Myocyte (in vitro differentiated cells): ENCODE data around the gene TBC1D20. TPM values are rescaled to one million over a fixed set of nuclear protein-coding genes. Genes with fewer than 3 reads are reported as not detected.

ENCODE experiments used
- DNase-seq: peaks from one replicate; pipeline ENCODE4 v3.0.0-alpha.2; 2012; ENCODE audit warnings: low read depth
- total RNA-seq: library from RNA; depleted of rRNA; stranded (reverse); fragments of >200 nt; gene quantifications from 2 replicates; pipeline ENCODE4 v1.2.3, GENCODE V29; 2014

The TBC1D20 gene
- total RNA-seq, 1 donor from 2014 or later, result 40.1 TPM

DNA sequence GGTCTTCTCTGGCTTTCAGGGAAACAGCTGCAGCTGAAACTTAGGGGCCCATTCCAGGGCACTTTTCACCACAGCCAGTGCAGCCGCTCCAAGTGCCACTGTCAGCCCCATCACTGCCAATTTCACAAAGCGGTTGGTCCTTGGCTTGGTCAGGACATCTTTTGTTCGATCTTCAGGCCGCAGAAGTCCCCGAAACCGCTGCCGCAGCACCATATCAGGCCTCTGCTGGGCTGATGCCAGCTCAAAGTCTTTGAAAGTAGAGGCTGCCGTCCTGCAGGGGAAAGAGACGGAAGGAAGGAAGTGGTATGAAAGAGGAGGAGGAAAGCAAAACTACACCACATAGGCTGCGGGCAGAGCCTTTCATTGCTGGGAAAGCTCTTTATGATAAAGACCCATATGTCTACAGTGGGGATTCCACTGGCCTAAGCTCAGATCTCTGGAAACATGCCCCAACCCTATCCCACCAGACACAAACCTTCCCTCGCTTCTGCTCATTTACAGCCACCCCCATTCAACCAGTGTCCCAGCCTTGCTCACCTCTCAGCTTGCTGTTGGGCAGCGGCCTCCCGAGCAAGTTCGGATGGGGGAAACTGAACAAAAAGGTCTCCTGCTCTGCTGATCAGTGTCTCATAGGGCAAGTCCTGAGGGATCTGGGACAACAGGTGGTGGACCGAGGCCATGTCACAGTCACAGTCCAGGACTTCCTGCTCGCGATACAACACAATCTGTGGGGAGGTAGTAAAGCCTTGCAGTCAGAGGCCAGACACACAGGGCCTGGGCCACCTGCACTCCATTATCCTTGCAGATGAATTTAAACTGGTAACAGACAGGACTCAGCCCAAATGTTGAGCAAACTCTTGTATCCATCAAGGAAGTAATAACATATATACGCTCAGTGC lies 23.5 kb downstream of the TBC1D20 start:
- DNase-seq, result peak; percentile 82

DNA sequence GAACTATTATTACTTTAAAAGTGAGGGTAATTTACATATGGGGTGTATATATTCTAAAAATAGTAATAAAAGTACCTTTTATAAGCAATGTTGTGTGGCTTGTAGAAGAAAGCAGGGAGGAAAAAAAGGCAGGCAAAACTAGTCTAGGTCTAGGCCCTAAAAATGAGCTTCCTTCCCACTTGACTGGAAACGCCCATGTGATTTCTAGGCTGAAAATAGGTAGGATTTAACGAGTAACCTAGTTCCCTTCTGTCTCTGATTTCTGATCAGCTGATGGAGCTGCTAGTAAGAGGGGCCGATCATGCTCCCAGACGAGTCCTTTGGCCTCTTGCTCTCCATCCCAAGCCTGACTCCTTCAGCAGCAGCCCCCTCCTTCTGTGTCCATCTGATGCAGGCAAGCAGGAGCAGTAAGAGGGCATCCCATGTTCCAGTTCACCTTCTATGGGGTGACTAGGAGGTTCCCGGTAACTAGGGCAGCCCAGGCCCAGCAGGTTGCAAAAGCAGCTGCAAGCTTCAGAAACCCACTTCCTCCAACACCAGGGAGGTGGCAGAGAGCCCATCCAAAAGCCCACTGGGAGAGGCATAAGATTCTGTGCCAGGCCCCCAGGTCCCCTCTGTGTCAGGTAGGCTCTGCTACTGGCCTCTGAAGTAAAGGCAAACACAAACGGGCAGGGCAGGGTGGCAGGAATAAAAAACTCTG lies 24.4 kb downstream of the TBC1D20 start:
- DNase-seq, result peak; percentile 57

DNA sequence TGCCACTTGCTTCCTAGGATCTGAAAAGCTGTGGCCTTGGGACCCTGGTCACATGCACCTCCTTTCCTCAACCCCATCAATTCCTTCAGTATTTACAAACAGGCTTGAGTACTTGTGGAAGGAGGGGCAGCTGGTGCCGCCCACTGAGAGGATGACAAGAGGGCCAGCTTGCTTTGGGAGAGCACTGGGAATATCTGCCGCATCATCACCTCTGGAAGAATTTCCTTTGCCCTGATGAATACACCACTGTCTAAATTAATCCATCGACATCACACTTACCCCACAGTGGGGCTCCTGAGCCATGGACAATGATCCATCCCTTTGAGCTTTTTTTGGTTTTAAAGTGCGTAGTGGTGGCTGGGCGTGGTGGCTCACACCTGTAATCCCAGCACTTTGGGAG lies 25.9 kb downstream of the TBC1D20 start:
- DNase-seq, result peak; percentile 74

DNA sequence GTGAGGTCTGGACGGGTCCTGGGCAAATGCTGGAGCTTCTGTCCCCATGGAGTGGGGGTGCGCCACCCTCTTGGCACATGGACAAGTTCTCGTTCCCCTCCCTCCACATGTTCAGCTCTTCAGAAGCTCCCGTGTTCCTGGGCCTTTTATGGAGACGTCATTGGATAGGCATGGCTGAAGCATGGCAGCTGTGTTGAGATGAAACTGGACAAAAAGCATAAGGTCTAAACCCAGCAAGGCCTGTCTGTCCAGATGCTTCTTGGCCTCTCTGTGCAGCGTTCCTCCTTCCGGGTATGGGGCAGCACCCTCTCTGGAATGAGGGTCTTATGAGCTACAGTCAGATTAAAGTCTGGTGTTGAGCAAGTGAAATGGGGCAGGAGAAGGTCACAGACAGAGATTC lies 26.8 kb downstream of the TBC1D20 start:
- DNase-seq, result no peak

DNA sequence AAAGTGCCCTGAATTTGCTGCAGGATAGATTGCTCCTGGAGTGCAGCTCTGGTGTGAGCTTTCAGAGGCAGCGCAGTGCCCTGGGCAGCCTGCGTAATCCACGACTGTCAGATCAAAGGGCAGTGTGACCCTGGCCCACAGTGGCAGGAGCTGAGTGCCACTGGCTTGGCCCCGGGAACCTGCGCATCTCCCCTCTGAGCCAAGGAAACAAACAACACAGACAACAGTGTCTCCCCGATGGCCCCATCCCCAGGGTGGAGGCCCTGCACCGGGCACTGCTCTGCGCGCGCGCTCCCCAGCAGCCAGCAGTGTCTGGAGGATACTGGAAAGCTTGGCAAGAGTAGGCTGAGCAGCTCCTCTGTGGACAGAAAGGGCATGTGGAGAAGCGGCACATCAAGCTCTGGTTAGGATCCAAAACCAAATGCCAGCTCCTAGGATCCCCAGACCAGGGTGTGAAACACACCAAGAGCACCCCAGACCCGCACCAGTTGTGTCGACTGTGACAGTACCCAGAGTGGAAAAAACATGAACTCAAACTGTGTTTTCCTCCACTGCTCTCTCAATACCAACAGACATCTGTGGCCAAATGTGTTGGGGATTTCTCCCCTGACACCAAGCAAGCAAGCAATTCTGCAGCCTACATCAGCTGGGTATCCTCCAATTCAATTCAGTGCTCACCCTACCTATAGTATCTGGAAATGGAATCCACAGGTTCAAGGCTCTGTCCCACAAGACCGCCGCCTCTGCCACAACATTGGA lies 27.5 kb downstream of the TBC1D20 start:
- no peak for DNase-seq

DNA sequence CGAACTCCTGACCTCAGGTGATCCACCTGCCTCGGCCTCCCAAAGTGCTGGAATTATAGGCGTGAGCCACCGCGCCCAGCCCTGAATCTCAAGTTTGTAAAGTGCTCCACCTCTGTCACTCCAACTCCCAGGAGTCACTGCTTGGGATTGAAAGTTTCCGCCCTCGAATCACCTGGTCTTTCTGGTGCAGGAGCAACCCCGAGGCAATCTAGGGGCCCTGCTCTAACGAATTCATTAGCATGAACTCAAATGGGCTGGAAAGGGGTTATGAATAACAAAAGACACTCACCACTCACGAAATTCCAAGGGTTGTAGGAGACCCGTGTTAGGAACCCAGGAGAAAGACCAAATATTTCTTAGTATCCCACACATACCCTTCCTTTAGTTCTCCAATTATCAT lies 28.1 kb downstream of the TBC1D20 start:
- no peak for DNase-seq

DNA sequence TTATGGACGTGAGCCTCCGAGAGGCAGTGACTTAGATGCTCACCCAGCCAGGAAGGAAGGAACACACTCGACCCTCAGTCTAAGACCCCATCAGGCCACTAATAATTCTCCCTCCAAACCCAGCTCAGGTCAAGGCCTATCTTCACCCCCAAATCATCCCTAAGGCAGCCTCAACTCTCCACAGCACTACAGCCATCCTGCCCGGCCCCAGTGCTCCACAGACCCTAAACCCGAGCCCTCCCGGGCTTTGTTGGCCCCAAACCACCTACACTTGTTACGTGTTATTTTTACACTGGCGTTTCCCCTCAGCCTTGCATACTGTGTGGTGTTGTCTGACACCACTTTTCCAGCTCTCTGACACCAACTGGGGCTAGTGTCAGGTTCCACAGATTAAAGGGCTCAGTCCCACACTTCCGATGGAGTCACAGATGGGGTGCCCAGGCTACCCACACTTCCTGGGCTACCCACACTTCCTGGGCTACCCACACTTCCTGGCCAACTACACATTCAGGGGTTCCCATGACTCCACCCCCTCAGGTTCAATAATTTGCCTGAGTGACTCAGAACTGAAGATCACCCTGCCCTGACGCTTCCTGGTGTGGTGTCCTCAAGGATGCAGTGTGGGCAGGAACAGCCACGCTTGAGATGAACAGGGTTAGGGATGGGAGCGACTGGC lies 28.9 kb downstream of the TBC1D20 start:
- DNase-seq, result peak; percentile 78

DNA sequence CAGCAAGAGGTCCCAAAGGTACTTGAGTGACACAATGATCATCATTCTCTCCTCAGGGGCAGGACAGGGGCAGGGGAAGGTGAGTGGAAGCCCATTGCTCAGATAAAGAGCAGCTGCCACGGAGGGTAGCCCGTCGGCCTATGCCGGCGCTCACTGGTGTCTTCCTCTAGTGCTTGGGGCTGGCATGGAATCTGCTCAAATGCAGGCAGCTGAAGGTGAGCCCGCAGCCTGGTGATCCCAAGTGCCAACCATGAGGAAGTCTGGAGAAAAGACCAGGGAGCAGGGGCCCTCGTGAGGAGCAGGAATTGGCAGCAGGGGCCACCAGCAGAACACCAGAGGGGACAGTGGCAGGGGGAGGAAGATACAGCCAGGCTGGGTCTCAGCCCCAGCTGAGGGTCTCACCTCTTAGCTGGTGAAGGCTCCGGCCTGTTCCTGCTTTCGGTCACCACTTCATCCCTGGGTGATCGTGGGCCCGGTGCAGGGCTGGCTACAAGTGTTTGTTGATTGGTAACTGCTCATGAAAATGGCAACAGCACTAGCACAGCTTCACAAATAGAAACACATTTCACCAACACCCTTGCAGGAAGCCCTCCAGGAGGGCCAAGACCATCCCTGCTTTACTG lies 29.5 kb downstream of the TBC1D20 start:
- peak; percentile 23 for DNase-seq

DNA sequence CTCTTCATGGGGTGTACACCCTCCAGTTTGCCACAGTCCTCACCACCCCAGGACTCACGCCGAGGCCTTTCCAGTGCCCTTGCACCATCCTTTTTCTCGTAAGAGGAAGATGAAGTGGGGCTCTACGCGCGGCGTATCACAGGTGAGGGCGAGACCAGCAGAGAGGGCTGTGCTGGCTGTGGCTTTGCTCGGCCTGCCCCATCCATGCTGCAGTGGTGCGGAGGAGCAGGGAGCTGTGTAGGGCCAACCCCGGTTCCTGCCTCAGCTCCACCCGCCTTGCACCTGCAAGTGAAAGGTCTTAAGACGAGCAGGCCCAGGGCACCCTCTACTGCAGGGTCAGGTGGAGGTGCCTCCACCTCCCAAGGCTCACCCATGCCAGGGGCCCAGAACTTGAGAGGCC lies 30.1 kb downstream of the TBC1D20 start:
- no peak for DNase-seq

DNA sequence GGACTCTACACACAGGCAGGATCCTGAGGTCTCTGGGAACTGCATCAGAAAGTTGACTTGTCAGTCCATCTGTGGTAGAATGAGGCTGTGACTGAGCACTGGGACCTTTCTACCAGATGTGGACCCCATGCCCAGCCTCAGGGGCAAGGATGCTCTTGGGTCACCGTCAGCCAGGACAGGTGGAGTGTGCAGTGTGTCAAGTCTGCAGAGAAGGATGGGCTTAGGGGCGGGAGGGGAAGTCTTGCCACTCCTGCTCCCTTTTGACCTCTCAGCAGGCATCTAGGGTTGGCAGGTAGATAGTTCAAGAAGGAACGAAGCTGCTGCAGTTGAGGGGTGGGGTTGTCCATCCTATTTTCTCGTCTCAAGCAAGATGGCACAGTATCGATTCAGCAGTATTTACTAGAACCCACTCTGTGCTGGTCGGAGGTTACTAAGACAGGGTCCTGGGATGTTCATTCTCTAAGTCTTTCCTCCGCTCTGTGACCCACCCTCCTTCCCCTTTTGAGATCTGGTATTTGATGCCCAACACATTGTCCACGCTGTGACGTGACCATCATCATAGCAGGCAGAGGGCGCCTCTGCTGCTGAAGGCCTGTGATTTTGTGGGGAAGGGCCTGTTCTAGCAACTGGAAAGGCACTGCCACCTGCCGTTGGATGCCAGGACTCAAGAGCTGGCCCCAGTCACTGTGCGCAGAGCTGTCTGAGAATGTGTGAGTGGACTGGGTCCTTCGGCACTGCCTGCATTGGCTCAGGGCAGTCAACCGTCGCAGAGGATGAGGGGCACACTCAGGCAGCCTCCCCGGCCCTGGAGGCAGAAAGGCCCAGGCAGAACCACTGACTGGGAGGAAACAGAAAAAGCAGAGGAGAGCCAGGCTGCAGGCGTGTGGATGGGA lies 31.1 kb downstream of the TBC1D20 start:
- peak; percentile 81 for DNase-seq

DNA sequence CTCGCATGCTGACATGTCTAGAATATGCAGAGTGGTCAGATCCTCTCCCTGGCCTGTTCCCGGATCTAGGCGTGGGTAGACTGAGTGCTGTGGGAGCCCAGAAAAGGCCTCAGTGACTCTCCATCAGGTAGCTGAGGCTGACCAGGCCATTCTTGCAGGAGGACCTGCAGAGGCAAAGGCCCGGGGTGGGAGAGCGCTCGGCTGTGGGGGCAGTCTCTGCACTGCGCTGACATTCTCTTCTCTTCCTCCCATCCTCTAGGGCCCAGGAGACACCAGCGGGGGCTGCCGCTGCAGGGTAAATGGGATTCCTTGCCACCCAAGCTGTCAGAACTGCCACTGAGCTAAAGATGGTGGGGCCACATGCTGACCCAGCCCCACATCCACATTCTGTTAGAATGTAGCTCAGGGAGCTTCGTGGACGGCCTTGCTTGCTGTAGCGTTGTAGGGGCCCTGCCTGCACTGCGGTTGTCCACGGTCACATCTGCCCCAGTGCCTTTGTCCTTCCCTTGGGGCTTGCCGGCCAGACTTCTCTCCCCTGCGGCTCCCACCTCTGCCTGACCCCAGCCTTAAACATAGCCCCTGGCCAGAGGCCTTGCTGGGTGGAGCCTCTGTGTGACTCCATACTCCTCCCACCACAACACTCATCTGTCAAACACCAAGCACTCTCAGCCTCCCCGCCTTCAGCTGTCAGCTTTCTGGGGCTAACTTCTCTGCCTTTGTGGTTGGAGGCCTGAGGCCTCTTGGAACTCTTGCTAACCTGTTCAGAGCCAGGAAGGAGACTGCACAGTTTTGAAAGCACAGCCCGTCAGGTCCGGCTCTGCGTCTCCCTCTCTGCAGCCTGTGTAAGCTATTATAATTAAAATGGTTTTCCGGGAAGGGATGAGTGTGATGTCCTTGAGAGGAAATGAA lies 32.0 kb downstream of the TBC1D20 start:
- DNase-seq, result peak; percentile 87

DNA sequence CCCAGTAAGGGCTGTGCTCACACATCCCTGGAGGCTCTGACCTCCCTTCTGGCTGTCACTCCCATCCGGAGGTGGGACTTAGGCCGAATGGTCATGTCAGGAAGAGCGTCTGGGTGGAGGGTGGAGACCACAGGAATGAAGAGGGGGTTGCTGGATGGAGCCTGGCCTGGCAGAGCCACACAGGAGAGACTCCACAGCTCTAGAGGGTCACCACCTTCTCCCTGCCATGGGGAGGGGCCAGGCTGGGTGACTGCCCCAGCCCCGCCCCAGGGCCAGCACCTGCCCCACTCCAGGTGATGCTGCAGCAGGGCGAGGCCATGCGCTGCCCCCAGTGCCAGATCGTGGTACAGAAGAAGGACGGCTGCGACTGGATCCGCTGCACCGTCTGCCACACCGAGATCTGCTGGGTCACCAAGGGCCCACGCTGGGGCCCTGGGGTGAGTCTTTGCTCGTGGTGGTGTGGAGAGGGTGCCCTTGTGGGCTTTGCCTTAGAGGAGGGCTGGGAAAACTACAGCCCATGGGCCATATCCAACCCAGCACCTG lies 33.6 kb downstream of the TBC1D20 start:
- no peak for DNase-seq

DNA sequence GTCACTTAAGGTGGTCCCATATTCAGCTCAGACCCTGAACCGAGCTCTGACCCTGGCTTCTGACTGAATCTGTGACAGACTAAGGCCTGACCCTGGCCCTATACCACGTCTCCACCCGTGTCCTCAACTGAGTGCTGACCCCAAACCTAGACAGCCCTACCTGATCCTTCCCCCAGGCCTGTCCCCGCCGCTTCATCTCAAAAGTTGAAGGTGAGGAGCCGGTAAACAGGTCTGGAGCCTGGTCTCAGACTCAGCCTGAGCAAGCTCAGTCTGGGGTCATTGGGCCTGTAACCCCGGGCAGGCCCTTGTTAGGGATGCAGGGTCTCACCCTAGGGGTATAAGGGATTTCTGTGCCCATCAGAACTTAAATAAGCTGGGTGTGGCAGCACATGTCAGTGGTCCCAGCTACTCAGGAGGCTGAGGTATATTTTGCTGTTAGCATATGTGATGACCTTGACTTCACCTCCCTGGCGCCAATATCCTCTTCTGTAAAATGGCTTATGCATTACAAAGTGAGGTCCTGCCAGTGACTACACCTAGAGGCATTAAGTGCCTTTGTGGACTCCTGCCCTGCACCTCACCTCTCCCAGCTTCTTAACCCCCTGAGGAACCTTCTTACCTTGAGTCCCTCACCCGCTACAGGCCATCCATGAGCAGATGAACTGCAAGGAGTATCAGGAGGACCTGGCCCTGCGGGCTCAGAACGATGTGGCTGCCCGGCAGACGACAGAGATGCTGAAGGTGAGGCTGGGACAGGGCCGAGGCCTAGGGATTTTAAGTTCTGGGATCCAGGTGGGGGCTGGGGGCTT lies 34.3 kb downstream of the TBC1D20 start:
- DNase-seq, result no peak

DNA sequence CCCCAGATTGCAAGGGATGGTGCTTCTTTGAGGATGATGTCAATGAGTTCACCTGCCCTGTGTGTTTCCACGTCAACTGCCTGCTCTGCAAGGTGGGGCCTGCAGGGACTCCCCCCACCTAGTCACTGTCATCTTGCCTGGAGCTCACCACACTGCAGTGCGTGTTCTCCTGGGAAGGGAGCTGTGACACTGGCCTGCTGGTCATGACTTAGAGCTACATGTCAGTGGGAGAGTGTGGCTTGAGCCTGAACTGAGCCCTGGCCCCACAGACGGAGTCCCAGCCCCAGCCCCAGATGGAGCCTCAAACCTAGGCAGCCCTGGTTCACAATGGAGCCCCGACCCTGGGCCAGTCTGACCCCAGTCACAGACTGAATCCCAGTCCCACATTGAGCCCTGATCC lies 34.9 kb downstream of the TBC1D20 start:
- DNase-seq, result no peak

DNA sequence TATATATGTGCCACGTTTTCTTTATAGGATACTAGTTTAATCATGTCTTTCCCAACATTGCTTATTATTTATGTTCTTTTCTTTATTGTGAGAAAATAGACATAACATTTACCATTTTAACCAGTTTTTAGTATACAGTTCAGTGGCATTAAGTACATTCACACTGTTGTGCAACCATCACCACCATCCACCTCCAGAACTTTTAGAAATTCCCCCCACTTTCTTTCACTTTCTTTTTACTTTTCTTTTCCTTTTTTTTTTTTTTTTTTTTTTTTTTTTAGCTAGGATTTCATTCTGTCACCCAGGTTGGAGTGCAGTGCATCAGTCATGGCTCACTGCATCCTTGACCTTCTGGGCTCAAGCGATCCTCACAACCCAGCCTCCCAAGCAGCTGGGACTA lies 35.8 kb downstream of the TBC1D20 start:
- no peak for DNase-seq

DNA sequence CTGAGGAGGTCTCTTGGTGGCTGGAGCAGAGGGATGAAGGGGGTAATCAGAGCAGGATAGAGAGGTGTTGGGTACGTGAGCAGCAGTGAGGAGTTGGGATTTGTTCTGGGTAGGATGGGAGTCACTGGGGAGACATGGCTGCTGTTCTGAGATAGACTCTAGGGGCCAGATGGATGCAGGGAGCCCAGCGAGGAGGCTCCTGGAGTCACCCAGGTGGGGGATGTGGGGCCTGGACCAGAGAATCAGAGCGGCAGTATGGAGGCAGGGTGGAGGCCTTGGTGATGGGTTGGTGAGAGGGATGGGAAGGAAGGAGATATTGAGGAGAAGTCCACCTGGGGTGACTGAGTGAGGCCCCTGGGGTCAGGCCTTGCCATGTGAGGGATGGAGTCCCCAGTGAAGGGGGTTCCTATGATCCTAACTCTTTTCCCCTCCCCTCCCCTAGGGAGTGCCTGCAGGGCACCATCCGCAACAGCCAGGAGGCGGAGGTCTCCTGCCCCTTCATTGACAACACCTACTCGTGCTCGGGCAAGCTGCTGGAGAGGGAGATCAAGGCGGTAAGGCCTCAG lies 40.6 kb downstream of the TBC1D20 start:
- no peak for DNase-seq
